LNCAP (cell line): ENCODE results near the gene VAPB.

ENCODE experiments used
- TF ChIP-seq, protein P1 (sequence below): fragments of 450-650 bp; IDR thresholded peaks from 2 replicates; pipeline ENCODE4 v1.5.1; 2017; ENCODE audit warnings: mild to moderate bottlenecking

VAPB gene

GRCh38 chr20:58435237-58435636, 46.2 kb downstream of the VAPB start:
- TF ChIP-seq, protein P1, sequence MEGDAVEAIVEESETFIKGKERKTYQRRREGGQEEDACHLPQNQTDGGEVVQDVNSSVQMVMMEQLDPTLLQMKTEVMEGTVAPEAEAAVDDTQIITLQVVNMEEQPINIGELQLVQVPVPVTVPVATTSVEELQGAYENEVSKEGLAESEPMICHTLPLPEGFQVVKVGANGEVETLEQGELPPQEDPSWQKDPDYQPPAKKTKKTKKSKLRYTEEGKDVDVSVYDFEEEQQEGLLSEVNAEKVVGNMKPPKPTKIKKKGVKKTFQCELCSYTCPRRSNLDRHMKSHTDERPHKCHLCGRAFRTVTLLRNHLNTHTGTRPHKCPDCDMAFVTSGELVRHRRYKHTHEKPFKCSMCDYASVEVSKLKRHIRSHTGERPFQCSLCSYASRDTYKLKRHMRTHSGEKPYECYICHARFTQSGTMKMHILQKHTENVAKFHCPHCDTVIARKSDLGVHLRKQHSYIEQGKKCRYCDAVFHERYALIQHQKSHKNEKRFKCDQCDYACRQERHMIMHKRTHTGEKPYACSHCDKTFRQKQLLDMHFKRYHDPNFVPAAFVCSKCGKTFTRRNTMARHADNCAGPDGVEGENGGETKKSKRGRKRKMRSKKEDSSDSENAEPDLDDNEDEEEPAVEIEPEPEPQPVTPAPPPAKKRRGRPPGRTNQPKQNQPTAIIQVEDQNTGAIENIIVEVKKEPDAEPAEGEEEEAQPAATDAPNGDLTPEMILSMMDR = no peak

DNA sequence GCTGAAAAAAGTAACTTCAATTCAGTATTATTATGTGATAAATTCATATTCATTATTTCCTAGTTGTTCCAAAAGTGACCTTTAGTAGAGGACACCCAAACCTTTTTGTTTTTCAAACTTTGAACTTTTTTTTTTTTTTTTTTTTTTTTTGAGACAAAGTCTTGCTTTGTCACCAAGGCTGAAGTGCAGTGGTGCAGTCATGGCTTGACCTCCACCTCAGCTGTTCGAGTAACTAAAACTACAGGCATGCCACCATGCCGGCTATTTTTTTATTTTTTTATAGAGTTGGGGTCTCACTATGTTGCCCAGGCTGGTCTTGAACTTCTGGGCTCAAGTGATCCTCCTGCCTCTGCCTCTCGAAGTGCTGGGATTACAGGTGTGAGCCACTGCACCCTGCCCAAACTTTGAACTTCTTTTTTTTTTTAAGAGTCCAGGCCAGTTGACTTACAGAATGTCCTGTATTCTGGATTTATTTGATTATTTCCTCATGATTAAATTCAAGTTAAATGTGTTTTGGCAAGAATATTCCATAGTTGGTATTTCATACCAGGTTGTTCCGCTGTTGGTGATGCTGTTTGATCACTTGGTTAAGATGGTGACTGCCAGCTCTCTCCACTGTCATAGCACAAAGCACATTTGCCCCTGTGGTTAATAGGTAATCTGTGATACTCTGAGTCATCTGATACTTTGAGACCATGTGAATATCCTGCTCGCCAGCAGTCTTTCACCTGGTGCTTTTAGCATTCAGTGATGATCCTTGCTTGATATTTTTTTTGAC, 48.0 kb downstream of the VAPB start:
- TF ChIP-seq, protein P1 = no peak

DNA sequence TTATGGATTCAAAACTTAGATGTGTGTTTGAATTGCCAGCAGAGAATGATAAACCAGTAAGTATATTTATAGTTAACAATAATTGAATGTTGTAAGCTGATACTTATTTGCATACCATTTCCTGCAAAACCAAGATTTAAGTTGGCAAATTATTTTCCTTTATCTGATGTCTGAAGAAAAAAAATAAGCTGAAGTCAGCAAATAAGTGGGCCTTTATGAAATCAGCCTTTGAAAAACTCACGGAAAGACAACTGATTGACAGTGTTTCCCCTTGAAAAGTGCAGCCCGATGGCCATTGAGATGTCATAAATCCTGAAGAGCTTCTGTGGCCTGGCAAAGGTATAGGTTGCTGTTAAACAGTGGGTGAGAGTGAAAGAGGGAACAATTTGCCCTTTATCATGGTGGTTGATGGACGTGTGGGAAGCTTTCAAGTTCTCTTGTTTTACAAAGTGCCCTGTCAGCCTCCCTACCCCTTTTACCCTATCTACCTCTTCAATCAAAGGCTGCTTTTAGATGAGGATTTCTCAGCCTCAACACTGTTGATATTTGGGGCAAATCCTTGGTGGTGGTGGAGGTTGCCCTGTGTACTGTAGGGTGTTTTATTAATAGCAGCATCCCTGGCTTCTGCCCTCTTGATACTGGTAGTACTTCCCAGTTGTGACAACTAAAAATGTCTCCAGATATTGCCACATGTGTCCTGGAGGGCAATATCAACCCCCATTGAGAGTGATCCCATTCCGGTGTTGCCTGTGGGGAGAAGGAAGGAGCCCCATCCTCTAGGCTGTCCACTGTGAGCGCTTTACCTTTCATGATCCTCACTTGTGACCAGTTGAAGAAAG, 50.2 kb downstream of the VAPB start:
- TF ChIP-seq, protein P1 = no peak

GRCh38 chr20:58440021-58440767, 51.2 kb downstream of the VAPB start:
- TF ChIP-seq, protein P1 = no peak

GRCh38 chr20:58441723-58442122, 52.7 kb downstream of the VAPB start:
- TF ChIP-seq, protein P1 = no peak

DNA sequence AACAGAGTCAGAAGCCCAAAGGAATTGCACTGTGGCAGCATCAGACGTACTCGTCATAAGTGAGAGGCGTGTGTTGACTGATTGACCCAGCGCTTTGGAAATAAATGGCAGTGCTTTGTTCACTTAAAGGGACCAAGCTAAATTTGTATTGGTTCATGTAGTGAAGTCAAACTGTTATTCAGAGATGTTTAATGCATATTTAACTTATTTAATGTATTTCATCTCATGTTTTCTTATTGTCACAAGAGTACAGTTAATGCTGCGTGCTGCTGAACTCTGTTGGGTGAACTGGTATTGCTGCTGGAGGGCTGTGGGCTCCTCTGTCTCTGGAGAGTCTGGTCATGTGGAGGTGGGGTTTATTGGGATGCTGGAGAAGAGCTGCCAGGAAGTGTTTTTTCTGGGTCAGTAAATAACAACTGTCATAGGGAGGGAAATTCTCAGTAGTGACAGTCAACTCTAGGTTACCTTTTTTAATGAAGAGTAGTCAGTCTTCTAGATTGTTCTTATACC, 55.8 kb downstream of the VAPB start:
- TF ChIP-seq, protein P1 = no peak

DNA sequence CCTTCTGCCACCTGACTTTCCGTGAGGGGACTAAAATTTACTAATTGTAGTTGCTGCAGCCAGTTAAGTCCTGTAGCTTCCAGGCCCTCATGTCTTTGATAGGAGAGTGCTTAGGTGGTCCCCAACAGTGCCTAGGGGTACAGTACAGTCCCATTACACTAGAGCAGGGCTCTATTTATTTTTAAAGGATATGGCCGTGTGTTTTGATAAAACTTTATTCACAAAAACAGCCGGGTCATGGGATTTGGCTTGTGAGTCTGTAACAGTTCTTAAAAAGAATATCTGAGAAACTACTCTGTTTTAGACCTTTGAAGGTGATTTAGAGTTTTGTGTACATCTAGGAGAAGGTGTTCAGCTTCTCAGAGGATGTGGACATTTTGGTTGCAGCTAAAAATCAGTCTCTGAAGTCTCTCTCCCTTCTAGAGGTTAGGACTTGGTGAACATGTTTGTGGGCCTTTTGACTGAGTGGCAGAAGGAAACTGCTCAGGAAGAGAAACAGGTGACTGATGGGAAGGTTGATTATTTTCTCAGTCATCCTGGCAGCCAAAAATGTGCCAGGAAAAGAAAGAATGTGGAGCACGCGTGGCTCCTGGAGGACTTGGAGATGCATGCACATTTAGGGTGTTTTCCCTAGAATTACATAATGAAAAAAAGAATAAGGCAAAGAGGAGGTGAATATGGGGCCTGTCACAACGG, 57.4 kb downstream of the VAPB start:
- TF ChIP-seq, protein P1 = no peak
